HCT116 (cell line): ENCODE results near the gene FRMPD4. TPM values are rescaled to one million over a fixed set of nuclear protein-coding genes. Genes with fewer than 3 reads are reported as not detected.

Experiments used
- ATAC-seq: fragments of 200-7000 bp; cut with Tn5 transposase; 2 replicates; pipeline ENCODE4 v1.9.1; 2020; ENCODE audit warnings: mild to moderate bottlenecking, moderate library complexity
- BruUV-seq: library from RNA; stranded (reverse); fragments of 400-500 nt; replicated peaks from 2 replicates; lab custom pipeline; 2021; lab: Mats Ljungman, UMichigan
- CTCF ChIA-PET: fragments of 300-600 bp; sonication (Branson Sonifier 250); formaldehyde crosslinking; loops from one replicate; lab custom pipeline; 2021; ENCODE audit warnings: antibody characterized with exemption; lab: Charles Lee
- POLR2A ChIA-PET: fragments of 300-600, 350-600 bp; sonication (Branson Sonifier 250); formaldehyde crosslinking; loops from one replicate; lab custom pipeline; 2021; ENCODE audit warnings: antibody characterized with exemption; lab: Charles Lee
- RAD21 ChIA-PET, 2 experiments: fragments of 300-600 bp; sonication (Branson Sonifier 250); formaldehyde crosslinking; loops; one replicate each; lab custom pipeline; 2023; ENCODE audit warnings: low total read pairs in 2 of 2; ENCODE audit not compliant: uncharacterized antibody in 2 of 2, unreplicated experiment in 2 of 2, low non-redundant PET in 1 of 2; lab: Charles Lee
- DNase-seq: peaks from one replicate; pipeline ENCODE4 v3.0.0-alpha.2; 2010; ENCODE audit warnings: low read depth, low spot score
- H2AFZ ChIP-seq: fragments of 200-600 bp; shearing (Covaris generic), sonication (generic); 2 replicates; pipeline ENCODE4 v1.6.1; 2017; ENCODE audit warnings: low read depth, mixed run types, mixed read lengths, antibody characterized with exemption, low read length; ENCODE audit not compliant: poor library complexity, severe bottlenecking
- H3K27ac ChIP-seq: 2 replicates; pipeline ENCODE4 v1.5.1; 2012; ENCODE audit warnings: low read depth, low read length
- H3K27me3 ChIP-seq: fragments of 200-600 bp; sonication (generic); 2 replicates; pipeline ENCODE4 v1.6.1; 2016; ENCODE audit warnings: mixed run types, low read length, mixed read lengths; ENCODE audit not compliant: insufficient read depth
- H3K36me3 ChIP-seq, 2 experiments: fragments of 200-500 bp in 1 of 2; fragments of 200-600 bp in 1 of 2; sonication (Bioruptor generic) in 1 of 2; sonication (generic) in 1 of 2; 2 replicates each; pipeline versions ENCODE4 v1.5.1 to v1.6.1; 2014 to 2016; ENCODE audit warnings: low read length in 2 of 2, inconsistent platforms in 1 of 2, mixed read lengths in 1 of 2, mixed run types in 1 of 2; ENCODE audit not compliant: insufficient read depth in 2 of 2, control insufficient read depth in 1 of 2
- H3K4me1 ChIP-seq, 2 experiments: fragments of 200-600 bp in 1 of 2; sonication (generic) in 1 of 2; 2 replicates each; pipeline versions ENCODE4 v1.5.1 to v1.6.1; 2012 to 2017; ENCODE audit warnings: low read length in 2 of 2, inconsistent platforms in 1 of 2, mild to moderate bottlenecking in 1 of 2, mixed read lengths in 1 of 2, mixed run types in 1 of 2, moderate library complexity in 1 of 2; ENCODE audit not compliant: insufficient read depth in 2 of 2, control insufficient read depth in 1 of 2
- H3K4me2 ChIP-seq: fragments of 200-600 bp; sonication (generic); 2 replicates; pipeline ENCODE4 v1.6.1; 2017; ENCODE audit warnings: mixed run types, low read length, mixed read lengths
- H3K4me3 ChIP-seq, 2 experiments: fragments of 200-600 bp in 1 of 2; sonication (generic) in 1 of 2; replicated peaks in 1 of 2; 2 replicates each; pipeline ENCODE4 v1.5.1; 2011 to 2016; ENCODE audit warnings: low read length in 2 of 2, control low read depth in 1 of 2, low read depth in 1 of 2, mild to moderate bottlenecking in 1 of 2, mixed read lengths in 1 of 2, mixed run types in 1 of 2
- H3K79me2 ChIP-seq: fragments of 200-600 bp; sonication (generic); 2 replicates; pipeline ENCODE4 v1.6.1; 2017; ENCODE audit warnings: mild to moderate bottlenecking, mixed run types, low read length, moderate library complexity, mixed read lengths; ENCODE audit not compliant: insufficient read depth
- H3K9ac ChIP-seq: fragments of 200-600 bp; sonication (generic); 2 replicates; pipeline ENCODE4 v1.6.1; 2016; ENCODE audit warnings: low read length, mixed read lengths
- H3K9me2 ChIP-seq: fragments of 200-600 bp; sonication (generic), shearing (Covaris generic); 2 replicates; pipeline ENCODE4 v1.6.1; 2017; ENCODE audit warnings: mixed run types, mild to moderate bottlenecking, moderate library complexity; ENCODE audit not compliant: insufficient read depth
- H3K9me3 ChIP-seq, 2 experiments: fragments of 200-500 bp in 1 of 2; fragments of 200-600 bp in 1 of 2; sonication (Bioruptor generic) in 1 of 2; sonication (generic) in 1 of 2; 2 replicates each; pipeline ENCODE4 v1.6.1; 2014 to 2017; ENCODE audit warnings: low read length in 2 of 2, mixed read lengths in 2 of 2, inconsistent platforms in 1 of 2, low read depth in 1 of 2, mild to moderate bottlenecking in 1 of 2, mixed run types in 1 of 2, moderate library complexity in 1 of 2; ENCODE audit not compliant: control insufficient read depth in 1 of 2, insufficient read depth in 1 of 2
- H4K20me1 ChIP-seq: fragments of 200-600 bp; sonication (generic), shearing (Covaris generic); 2 replicates; pipeline ENCODE4 v1.6.1; 2017; ENCODE audit warnings: mixed run types, mild to moderate bottlenecking, moderate library complexity; ENCODE audit not compliant: insufficient read depth
- CBX3 ChIP-seq: IDR thresholded peaks from 2 replicates; pipeline ENCODE4 v1.6.1; 2012; ENCODE audit warnings: low read depth
- CEBPB ChIP-seq: IDR thresholded peaks from 2 replicates; pipeline ENCODE4 v1.6.1; 2012; ENCODE audit warnings: low read depth
- ELF1 ChIP-seq: IDR thresholded peaks from 2 replicates; pipeline ENCODE4 v1.6.1; 2012; ENCODE audit warnings: low read depth, borderline replicate concordance
- EZH2 ChIP-seq: fragments of 200-600 bp; sonication (generic); IDR thresholded peaks from 2 replicates; pipeline ENCODE4 v1.6.1; 2017; ENCODE audit warnings: antibody characterized with exemption, mixed run types
- FOSL1 ChIP-seq: IDR thresholded peaks from 2 replicates; pipeline ENCODE4 v1.6.1; 2012; ENCODE audit warnings: low read depth
- POLR2AphosphoS5 ChIP-seq: IDR thresholded peaks from 2 replicates; pipeline ENCODE4 v1.6.1; 2011; ENCODE audit warnings: mild to moderate bottlenecking, low read depth, low read length, moderate library complexity
- RAD21 ChIP-seq: IDR thresholded peaks from 2 replicates; pipeline ENCODE4 v1.6.1; 2012; ENCODE audit warnings: low read depth, mild to moderate bottlenecking
- SIN3A ChIP-seq: IDR thresholded peaks from 2 replicates; pipeline ENCODE4 v1.6.1; 2012; ENCODE audit warnings: low read depth
- SRF ChIP-seq: IDR thresholded peaks from 2 replicates; pipeline ENCODE4 v1.6.1; 2012; ENCODE audit warnings: low read depth
- TCF7L2 ChIP-seq: IDR thresholded peaks from 2 replicates; pipeline ENCODE4 v1.7.0; 2011; ENCODE audit warnings: borderline replicate concordance, inconsistent platforms; ENCODE audit not compliant: insufficient read depth, insufficient read length; ENCODE audit errors: extremely low read depth
- ZFX ChIP-seq: fragments of 450-650 bp; IDR thresholded peaks from 2 replicates; pipeline ENCODE4 v1.6.1; 2017
- ZNF274 ChIP-seq: fragments of 200-500 bp; sonication (Bioruptor generic); IDR thresholded peaks from 2 replicates; pipeline ENCODE4 v1.6.1; 2014; ENCODE audit warnings: mild to moderate bottlenecking, low read depth, low read length, inconsistent platforms
- intact Hi-C: fragments of 100-400 bp; cut with micrococcal nuclease; formaldehyde crosslinking; loops from 2 replicates; pipeline ENCODE4 v1.10.0; 2022
- total RNA-seq: library from RNA; stranded (reverse); gene quantifications from one replicate; pipeline ENCODE4 v1.2.1, GENCODE V29; 2021; ENCODE audit not compliant: unreplicated experiment
- TF ChIP-seq, protein P1 (sequence below): IDR thresholded peaks from 2 replicates; pipeline ENCODE4 v1.6.1; 2012
- TF ChIP-seq, protein P2 (sequence below): IDR thresholded peaks from 2 replicates; pipeline ENCODE4 v1.6.1; 2012
- TF ChIP-seq, protein P3 (sequence below): IDR thresholded peaks from 2 replicates; pipeline ENCODE4 v1.6.1; 2012; ENCODE audit warnings: low read depth

Gene FRMPD4
- total RNA-seq, 1 experiment from 2014 or later, result not detected

DNA sequence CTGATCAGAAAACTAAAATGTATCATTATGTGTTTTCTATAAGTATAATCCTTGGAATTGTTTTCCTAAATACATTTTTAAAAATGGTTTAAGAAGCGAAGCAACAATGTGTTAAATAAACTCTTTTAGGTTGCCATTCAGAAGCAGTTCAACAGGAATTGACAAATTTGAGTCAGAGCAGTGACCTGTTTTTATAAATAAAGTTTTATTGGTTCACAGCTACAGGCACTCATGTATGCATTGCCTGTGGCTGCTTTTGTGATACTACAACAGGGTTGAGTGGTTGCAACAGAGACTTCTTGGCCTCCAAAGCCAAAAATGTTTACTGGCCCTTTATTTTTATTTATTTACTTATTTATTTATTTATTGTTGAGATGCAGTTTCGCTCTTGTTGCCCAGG lies 99.5 kb downstream of the FRMPD4 start:
- no peak for DNase-seq
- no TSS peak for BruUV-seq
- Histone ChIP-seq H3K9ac (no peak overlapping the region), H4K20me1 (no peaks in the 10 kb centered on the region), H3K9me3 (no peaks in the 10 kb centered on the region), H3K79me2 (no peaks in the 10 kb centered on the region), H3K4me3 (no peak overlapping the region), H3K4me1 (no peaks in the 10 kb centered on the region), H2AFZ (no peak overlapping the region), H3K27ac (no peak overlapping the region), H3K4me2 (no peak overlapping the region), H3K9me2 (no peaks in the 10 kb centered on the region), H3K36me3 (no peaks in the 10 kb centered on the region), H3K27me3 (no peaks in the 10 kb centered on the region)
- ChIA-PET CTCF (no interaction called here), POLR2A (no interaction called here), RAD21 (no interaction called here)
- intact Hi-C loops, result no loop called here
- ATAC-seq, result no peak
- TF ChIP-seq SIN3A (no peak), TCF7L2 (no peak), CEBPB (no peak), SRF (no peak), RAD21 (no peak), FOSL1 (no peak), EZH2 (no peak), ZNF274 (no peak), CBX3 (no peak), ZFX (no peak), ELF1 (no peak), POLR2AphosphoS5 (no peak)
- TF ChIP-seq, protein P1, sequence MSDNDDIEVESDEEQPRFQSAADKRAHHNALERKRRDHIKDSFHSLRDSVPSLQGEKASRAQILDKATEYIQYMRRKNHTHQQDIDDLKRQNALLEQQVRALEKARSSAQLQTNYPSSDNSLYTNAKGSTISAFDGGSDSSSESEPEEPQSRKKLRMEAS, result no peak
- TF ChIP-seq, protein P2, sequence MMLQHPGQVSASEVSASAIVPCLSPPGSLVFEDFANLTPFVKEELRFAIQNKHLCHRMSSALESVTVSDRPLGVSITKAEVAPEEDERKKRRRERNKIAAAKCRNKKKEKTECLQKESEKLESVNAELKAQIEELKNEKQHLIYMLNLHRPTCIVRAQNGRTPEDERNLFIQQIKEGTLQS, result no peak
- TF ChIP-seq, protein P3, sequence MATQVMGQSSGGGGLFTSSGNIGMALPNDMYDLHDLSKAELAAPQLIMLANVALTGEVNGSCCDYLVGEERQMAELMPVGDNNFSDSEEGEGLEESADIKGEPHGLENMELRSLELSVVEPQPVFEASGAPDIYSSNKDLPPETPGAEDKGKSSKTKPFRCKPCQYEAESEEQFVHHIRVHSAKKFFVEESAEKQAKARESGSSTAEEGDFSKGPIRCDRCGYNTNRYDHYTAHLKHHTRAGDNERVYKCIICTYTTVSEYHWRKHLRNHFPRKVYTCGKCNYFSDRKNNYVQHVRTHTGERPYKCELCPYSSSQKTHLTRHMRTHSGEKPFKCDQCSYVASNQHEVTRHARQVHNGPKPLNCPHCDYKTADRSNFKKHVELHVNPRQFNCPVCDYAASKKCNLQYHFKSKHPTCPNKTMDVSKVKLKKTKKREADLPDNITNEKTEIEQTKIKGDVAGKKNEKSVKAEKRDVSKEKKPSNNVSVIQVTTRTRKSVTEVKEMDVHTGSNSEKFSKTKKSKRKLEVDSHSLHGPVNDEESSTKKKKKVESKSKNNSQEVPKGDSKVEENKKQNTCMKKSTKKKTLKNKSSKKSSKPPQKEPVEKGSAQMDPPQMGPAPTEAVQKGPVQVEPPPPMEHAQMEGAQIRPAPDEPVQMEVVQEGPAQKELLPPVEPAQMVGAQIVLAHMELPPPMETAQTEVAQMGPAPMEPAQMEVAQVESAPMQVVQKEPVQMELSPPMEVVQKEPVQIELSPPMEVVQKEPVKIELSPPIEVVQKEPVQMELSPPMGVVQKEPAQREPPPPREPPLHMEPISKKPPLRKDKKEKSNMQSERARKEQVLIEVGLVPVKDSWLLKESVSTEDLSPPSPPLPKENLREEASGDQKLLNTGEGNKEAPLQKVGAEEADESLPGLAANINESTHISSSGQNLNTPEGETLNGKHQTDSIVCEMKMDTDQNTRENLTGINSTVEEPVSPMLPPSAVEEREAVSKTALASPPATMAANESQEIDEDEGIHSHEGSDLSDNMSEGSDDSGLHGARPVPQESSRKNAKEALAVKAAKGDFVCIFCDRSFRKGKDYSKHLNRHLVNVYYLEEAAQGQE, result no peak
